Heart left ventricle (tissue), 13 donors: ENCODE results near the gene SREK1.

Experiments
- CTCF ChIP-seq, 12 donors: fragments of 200-600 bp; sonication (generic) in 4 of 12; IDR thresholded peaks; one replicate each; pipeline versions ENCODE4 v1.5.0 to v1.8.0; 2018 to 2022; ENCODE audit warnings: antibody characterized with exemption in 12 of 12, mild to moderate bottlenecking in 5 of 12
- POLR2A ChIP-seq, 2 donors: fragments of 450-650 bp; IDR thresholded peaks; one replicate each; pipeline ENCODE4 v1.6.1; 2017; ENCODE audit warnings: antibody characterized with exemption in 2 of 2, mild to moderate bottlenecking in 2 of 2, moderate library complexity in 2 of 2
- donor health status: ischemic (EF 13 %, LVEDD 7.1; RV severe dilation, severe dysfunction).
- donor health status: DM: no; HTN: yes; CAD: no.
- donor health status: DM: no; HTN: no; CAD: no.
- donor health status: ischemic (EF 25% LVEDD 6.9; RV normal size, moderate dysfunction).
- donor health status: ischemic (EF 25% LVEDD 5.7; RV mildly dilated, moderate dysfunction).
- donor health status: ischemic (EF 35%, LVEDD 5.7; RV mildly dilated, moderate dysfunction).
- donor health status: nonischemic (EF 11% LVEDD 7.7; RV severe dilation, severe dysfunction).
- donor health status: DM: yes; HTN: yes; CAD: no.
- donor health status: PGD.
- donor health status: ischemic (EF 29% LVEDD 5.4; RV normal size, mild dysfunction).
- donor health status: nonischemic (EF 23%, LVEDD 6.1; RV moderate dilation, normal function).

DNA sequence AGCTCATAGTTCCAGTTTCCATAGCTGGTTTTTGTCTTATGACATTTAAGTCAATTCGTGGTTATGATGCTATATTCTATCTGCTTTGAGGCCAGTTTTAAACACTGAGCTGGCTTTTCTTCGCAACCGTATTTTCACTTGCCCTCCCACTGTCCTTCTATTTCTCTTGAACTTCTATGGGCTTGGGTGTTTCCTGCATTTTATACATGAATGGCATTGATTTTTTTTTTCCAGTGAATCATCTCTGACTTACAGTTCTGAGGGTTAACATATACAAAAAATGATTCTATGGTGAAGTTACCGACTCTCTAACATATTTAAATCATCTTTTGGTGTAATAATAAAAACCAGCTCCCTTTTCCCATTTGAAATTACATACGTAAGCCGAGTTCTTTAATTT, 88.2 kb downstream of the SREK1 start:
- TF ChIP-seq CTCF (IDR thresholded peaks at IDR 0.05) (no peak), POLR2A (IDR thresholded peaks at IDR 0.05) (no peak)
